Stimulated activated CD4-positive, alpha-beta T cell treated with anti-CD3 and anti-CD28 coated beads, Interleukin-15, amount 100 ng/mL, for 48 hours (primary cell): ENCODE measurements around the gene SLC36A4.
A peak's percentile ranks its signal among the peaks of the same experiment; 100 is the strongest.
"Not testable (repeated sequence)": the region's sequence is repeated elsewhere in the genome, so short reads cannot be mapped to it uniquely, and the experiment has no call there.

Experiments used
- DNase-seq, 2 donors: peaks; one replicate each; pipeline ENCODE4 v3.0.0-alpha.2; 2020; ENCODE audit warnings: low read depth in 2 of 2

Gene SLC36A4

GRCh38 chr11:93197380-93198214 lies at the start of gene SLC36A4:
Gene SLC36A4, minus strand, starts transcription at chr11:93197991. Its CDS starts 159 bp downstream, at chr11:93197832.
- peak; percentile 76 to 84 for DNase-seq

GRCh38 chr11:93246790-93247189 lies 49.0 kb upstream of the SLC36A4 start:
- not testable (repeated sequence) for DNase-seq

GRCh38 chr11:93244018-93244417 lies 46.2 kb upstream of the SLC36A4 start:
- no peak for DNase-seq

- no peak for DNase-seq
Observed at GRCh38 chr11:93239966-93240365, 42.2 kb upstream of the SLC36A4 start.

- no peak for DNase-seq
Observed at GRCh38 chr11:93238956-93239355, 41.2 kb upstream of the SLC36A4 start.

- DNase-seq, result no peak
Observed at GRCh38 chr11:93236741-93237675, 39.2 kb upstream of the SLC36A4 start.

GRCh38 chr11:93234602-93235207 lies 36.9 kb upstream of the SLC36A4 start:
- peak; percentile 40 to 58 for DNase-seq

- DNase-seq, result no peak
Observed at GRCh38 chr11:93229876-93230275, 32.1 kb upstream of the SLC36A4 start.

- DNase-seq, result no peak
Observed at GRCh38 chr11:93225662-93226061, 27.9 kb upstream of the SLC36A4 start.

GRCh38 chr11:93221539-93221938 lies 23.7 kb upstream of the SLC36A4 start:
- DNase-seq, result no peak

GRCh38 chr11:93220078-93220477 lies 22.3 kb upstream of the SLC36A4 start:
- no peak for DNase-seq

- no peak for DNase-seq
Observed at GRCh38 chr11:93219440-93219839, 21.6 kb upstream of the SLC36A4 start.

GRCh38 chr11:93216511-93217101 lies 18.8 kb upstream of the SLC36A4 start:
- no peak for DNase-seq

- no peak for DNase-seq
Observed at GRCh38 chr11:93213622-93214021, 15.8 kb upstream of the SLC36A4 start.

- DNase-seq, result no peak
Observed at GRCh38 chr11:93212094-93212493, 14.3 kb upstream of the SLC36A4 start.

- no peak for DNase-seq
Observed at GRCh38 chr11:93209466-93209865, 11.7 kb upstream of the SLC36A4 start.

GRCh38 chr11:93208663-93209270 lies 11.0 kb upstream of the SLC36A4 start:
- DNase-seq, result no peak

- DNase-seq, result no peak
Observed at GRCh38 chr11:93199616-93200015, 1.8 kb upstream of the SLC36A4 start.

GRCh38 chr11:93198215-93198845 lies 539 bp upstream of the SLC36A4 start:
- DNase-seq, result no peak

- DNase-seq, result no peak
Observed at GRCh38 chr11:93196816-93197379, 893 bp downstream of the SLC36A4 start.
